Measurements from ENCODE around the gene SEPTIN10.

GRCh38 chr2:109508556-109508955, 105.2 kb downstream of the SEPTIN10 start:
- TF ChIP-seq SP1 (IDR thresholded peaks at IDR 0.05) (no peak), ELF4 (IDR thresholded peaks at IDR 0.05) (no peak), FOXM1 (IDR thresholded peaks at IDR 0.05; ENCODE audit: borderline replicate concordance) (no peak), ZNF384 (IDR thresholded peaks at IDR 0.05) (no peak)

Data from HEK293T (cell line).